ENCODE data around the gene ZSWIM4.
"Not testable (repeated sequence)": the region's sequence is repeated elsewhere in the genome, so short reads cannot be mapped to it uniquely, and the experiment has no call there.

Gene ZSWIM4

GRCh38 chr19:13838435-13839129 is 43.3 kb downstream of the ZSWIM4 start:
- DNase-seq = no peak

GRCh38 chr19:13839130-13839937 is 44.1 kb downstream of the ZSWIM4 start:
- peak; percentile 94 for DNase-seq

DNA sequence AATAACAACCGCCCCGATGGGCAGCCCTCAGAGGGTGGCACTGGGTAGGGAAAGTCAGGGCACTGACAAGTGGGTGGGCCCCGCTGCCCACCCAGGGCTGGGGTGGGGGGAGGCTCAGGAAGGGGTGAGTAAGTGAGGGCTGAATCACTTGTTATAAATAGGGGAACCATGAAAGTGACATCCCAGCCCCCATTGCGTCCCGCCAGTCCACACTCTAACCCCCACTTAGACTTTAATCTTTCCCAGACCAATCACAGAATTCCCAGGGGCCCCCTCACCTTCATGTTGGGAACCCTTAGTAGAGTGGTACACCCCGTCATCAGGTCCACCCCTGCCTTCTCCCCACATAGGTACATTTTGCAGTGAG is 44.7 kb downstream of the ZSWIM4 start:
- no peak for DNase-seq

- DNase-seq = peak; percentile 69
Observed at GRCh38 chr19:13840305-13841085, 45.3 kb downstream of the ZSWIM4 start.

GRCh38 chr19:13841086-13841961 is 46.1 kb downstream of the ZSWIM4 start:
- DNase-seq = no peak

DNA sequence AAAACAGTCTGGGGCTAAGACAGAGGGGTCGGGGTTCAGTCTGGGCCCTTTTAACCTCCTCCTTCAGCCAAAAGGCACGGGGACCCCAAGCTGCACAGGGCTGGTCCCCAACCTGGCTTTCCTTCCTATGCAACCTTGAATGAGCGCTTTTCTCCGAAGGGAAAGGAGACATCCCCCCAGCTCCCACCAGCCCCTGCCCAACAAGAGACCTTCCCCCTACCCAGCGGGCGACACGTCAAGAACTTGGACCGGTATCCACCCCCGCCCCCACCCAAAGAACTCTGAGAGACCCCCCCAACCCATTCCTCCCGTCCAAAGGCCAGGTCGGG is 46.7 kb downstream of the ZSWIM4 start:
- DNase-seq = no peak

GRCh38 chr19:13842291-13843103 is 47.3 kb downstream of the ZSWIM4 start:
- peak; percentile 81 for DNase-seq

- no peak for DNase-seq
Observed at GRCh38 chr19:13843104-13843921, 48.1 kb downstream of the ZSWIM4 start.

- no peak for DNase-seq
Observed at GRCh38 chr19:13844130-13844631, 48.9 kb downstream of the ZSWIM4 start.

DNA sequence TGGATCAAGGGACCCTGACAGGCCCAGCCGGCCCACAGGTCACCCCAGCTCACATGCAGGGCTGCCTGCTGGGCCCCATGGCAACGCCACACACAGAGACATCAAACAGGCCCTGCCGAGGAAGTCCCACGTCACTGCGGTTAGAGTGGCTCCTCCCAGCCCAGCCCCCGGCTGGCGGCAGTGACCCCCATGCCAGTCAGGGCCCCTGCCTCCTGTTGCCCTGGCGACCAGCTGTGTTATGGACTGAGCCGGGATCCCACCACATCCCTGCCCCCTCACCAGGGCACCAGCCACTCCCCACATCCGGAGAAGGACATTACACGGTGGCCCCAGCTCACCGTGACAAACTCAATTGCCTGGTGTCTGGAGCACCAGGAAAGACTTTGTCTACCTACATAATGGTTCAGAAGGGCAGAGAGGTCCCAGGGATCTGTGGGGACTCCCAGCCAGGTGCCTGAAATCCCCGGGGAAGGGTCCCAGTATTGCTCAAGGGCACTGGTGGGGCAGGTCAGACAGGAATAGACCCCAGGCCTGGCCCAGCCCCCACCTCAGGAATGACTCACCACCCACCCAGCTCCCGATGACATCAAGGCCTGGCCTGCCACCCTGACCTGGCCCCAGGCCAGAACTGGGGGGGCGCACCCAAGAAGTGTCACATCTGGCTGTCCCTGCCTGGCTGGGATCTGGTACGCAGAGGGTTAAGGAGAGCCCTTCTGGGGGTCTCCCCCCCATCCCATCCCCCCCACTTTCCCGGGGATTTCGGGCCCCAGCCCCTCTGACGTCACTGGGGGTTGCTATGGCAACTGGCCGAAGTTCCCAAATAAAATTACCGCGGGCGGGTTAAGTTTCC is 51.5 kb downstream of the ZSWIM4 start:
- peak; percentile 97 for DNase-seq

GRCh38 chr19:13847407-13848339 is 52.4 kb downstream of the ZSWIM4 start:
- DNase-seq = peak; percentile 88

DNA sequence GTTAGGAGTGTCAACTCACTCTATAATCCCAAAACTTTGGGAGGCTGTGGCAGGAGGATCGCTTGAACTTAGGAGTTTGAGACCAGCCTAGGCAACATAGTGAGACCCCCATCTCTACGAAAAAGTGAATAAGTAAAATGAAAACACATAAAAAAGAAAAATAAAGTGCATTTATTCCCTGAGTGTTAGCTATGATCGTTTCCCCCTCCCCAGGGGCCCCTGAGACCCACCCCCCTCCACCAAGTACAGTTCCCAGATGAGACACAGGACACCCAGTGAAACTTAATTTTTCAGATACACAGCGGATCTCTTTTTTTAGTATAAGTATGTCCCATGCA is 53.1 kb downstream of the ZSWIM4 start:
- no peak for DNase-seq

- DNase-seq = no peak
Observed at GRCh38 chr19:13848798-13849676, 53.8 kb downstream of the ZSWIM4 start.

DNA sequence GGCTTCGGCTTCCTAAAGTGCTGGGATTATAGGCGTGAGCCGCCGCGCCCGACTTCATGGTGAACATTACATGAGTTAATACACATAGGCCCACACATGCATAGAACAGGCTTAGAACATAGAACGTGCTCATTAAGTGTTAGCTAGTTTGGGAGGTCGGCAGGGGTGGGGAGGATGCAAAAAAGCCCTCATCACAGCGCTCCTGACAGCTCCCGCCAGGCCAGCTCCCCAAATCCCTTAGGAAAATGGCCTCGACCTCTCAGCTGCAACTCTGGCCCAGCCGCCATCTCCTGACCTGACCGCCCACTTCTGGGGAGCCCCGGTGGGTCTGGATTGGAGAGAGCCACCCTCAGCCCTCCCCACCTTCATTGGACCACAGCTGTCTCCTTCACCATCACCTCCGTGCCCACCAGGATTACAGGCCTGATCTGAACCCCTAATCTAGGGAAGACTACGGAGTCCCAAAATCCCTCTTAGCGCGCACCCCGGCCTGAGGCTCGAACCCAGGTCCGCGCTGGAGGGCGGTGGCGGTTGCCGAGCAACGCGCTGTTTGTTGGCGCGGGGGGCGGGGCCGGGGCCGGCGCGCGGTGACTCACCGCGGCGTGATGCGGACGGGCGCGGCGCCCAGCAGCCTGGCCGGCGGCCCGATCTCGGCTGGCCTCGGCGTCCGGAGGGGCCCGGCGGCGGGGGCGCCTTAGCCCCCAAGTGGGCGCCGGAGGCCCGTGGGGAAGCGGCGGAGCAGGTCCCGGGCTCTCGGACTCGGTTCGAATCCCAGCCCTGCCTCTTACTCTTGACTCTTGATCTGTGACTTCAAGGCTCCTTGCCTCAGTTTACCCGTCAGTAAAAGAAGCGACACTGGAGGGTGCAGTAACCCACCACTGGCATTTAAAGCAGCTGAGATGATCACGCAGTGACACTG is 55.0 kb downstream of the ZSWIM4 start:
- DNase-seq = peak; percentile 81

DNA sequence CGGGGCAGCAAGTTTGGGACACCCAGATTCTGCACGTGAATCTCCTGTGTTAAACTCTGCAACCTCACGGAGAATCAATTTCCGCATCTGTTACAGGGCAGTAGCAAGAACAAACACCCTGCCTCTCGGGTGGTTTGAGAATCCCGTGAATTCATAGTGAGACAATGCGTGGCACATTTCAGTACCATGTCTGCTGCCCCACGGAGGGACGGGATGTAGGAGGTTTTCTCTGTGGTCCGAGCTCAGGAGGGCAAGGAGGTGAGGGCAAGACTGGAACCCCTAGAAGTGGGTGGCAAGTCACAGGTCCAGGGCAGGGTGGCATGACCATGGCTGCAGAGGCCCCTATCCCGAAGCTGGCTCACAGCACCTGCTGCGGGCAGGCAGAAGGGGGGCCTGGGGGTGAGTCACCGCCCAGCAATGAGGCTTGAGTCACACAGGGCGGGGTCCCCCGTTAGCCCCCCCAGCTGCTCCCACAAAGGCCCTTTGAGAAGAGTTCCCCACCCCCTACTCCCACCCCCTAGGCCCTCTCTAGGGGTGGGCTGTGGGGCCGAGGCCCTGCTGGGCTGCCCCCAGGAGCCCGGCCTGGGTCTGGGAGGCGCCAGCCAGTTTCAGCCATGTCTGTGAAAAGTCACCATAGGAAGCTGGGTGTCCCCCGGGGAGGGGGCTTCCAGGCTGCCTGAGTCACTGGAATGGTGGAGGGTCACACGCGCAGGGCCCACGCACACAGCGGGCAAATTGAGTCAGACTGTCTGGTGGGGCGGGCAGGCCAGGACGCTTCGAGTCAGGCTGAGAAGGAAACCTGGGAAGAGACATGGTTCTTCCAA is 55.9 kb downstream of the ZSWIM4 start:
- no peak for DNase-seq

- not testable (repeated sequence) for DNase-seq
Observed at GRCh38 chr19:13851734-13852114, 56.5 kb downstream of the ZSWIM4 start.
